WTC11 (cell line): Measurements from ENCODE around the gene DDC. TPM values are rescaled to one million over a fixed set of nuclear protein-coding genes. Genes with fewer than 3 reads are reported as not detected.

ENCODE experiments used
- ATAC-seq: fragments of 200-7000 bp; cut with Tn5 transposase; 2 replicates; pipeline ENCODE4 v1.10.0; 2021; ENCODE audit warnings: mild to moderate bottlenecking, moderate library complexity
- CTCF ChIA-PET: fragments of 300-600 bp; sonication (Branson Sonifier 250); formaldehyde crosslinking; loops from one replicate; lab custom pipeline; 2021; ENCODE audit warnings: antibody characterized with exemption; lab: Charles Lee
- POLR2A ChIA-PET: fragments of 350-600 bp; sonication (Branson Sonifier 250); formaldehyde crosslinking; loops from one replicate; lab custom pipeline; 2021; ENCODE audit warnings: antibody characterized with exemption; lab: Charles Lee
- DNase-seq: peaks from one replicate; pipeline ENCODE4 v3.0.0; 2021; ENCODE audit warnings: low spot score
- H3K27ac Mint-ChIP-seq: 2 replicates; pipeline ENCODE4 v1.8.0; 2021; ENCODE audit warnings: mixed read lengths
- H3K27me3 Mint-ChIP-seq: 2 replicates; pipeline ENCODE4 v1.8.0; 2021; ENCODE audit warnings: low read depth, mild to moderate bottlenecking, moderate library complexity, mixed read lengths
- H3K36me3 Mint-ChIP-seq: 2 replicates; pipeline ENCODE4 v1.8.0; 2021; ENCODE audit warnings: mixed read lengths
- H3K4me1 Mint-ChIP-seq: 2 replicates; pipeline ENCODE4 v1.8.0; 2022; ENCODE audit warnings: mixed read lengths
- H3K4me3 Mint-ChIP-seq: 2 replicates; pipeline ENCODE4 v1.8.0; 2021; ENCODE audit warnings: mild to moderate bottlenecking, moderate library complexity, mixed read lengths
- H3K9me3 Mint-ChIP-seq: 2 replicates; pipeline ENCODE4 v1.8.0; 2021; ENCODE audit warnings: mixed read lengths
- ATF2 ChIP-seq: sonication (generic); formaldehyde crosslinking; IDR thresholded peaks from 2 replicates; pipeline ENCODE4 v1.8.1; 2022; ENCODE audit warnings: low read depth, missing genetic modification reagents, borderline replicate concordance
- ATF3 ChIP-seq: sonication (generic); formaldehyde crosslinking; conservative IDR thresholded peaks from 2 replicates; pipeline ENCODE4 v1.8.1; 2022; ENCODE audit warnings: mild to moderate bottlenecking, missing genetic modification reagents
- ELF4 ChIP-seq: sonication (generic); formaldehyde crosslinking; IDR thresholded peaks from 2 replicates; pipeline ENCODE4 v1.8.1; 2022; ENCODE audit warnings: low read depth, mild to moderate bottlenecking, moderate library complexity, missing genetic modification reagents
- EMX1 ChIP-seq: fragments of 250-450 bp; sonication (Bioruptor Pico); IDR thresholded peaks from 2 replicates; pipeline ENCODE4 v1.8.0; 2021; ENCODE audit warnings: mild to moderate bottlenecking
- FOXK1 ChIP-seq: sonication (generic); formaldehyde crosslinking; IDR thresholded peaks from 2 replicates; pipeline ENCODE4 v1.8.0; 2022; ENCODE audit warnings: mild to moderate bottlenecking, moderate library complexity, missing genetic modification reagents
- FOXP1 ChIP-seq: sonication (generic); formaldehyde crosslinking; IDR thresholded peaks from 2 replicates; pipeline ENCODE4 v1.8.0; 2022; ENCODE audit warnings: missing genetic modification reagents, mild to moderate bottlenecking, moderate library complexity, borderline replicate concordance
- GRHL2 ChIP-seq: fragments of 250-450 bp; sonication (Bioruptor Pico); IDR thresholded peaks from 2 replicates; pipeline ENCODE4 v1.8.0; 2022; ENCODE audit warnings: mild to moderate bottlenecking, moderate library complexity; ENCODE audit not compliant: insufficient replicate concordance, severe bottlenecking
- IRF2 ChIP-seq: sonication (generic); formaldehyde crosslinking; IDR thresholded peaks from 2 replicates; pipeline ENCODE4 v1.8.0; 2022; ENCODE audit warnings: low read depth, missing genetic modification reagents, borderline replicate concordance
- MAX ChIP-seq: sonication (generic); formaldehyde crosslinking; IDR thresholded peaks from 2 replicates; pipeline ENCODE4 v1.8.0; 2022; ENCODE audit warnings: mild to moderate bottlenecking, missing genetic modification reagents
- MXD4 ChIP-seq: fragments of 250-450 bp; sonication (Bioruptor Pico); IDR thresholded peaks from 2 replicates; pipeline ENCODE4 v1.8.0; 2021; ENCODE audit warnings: mild to moderate bottlenecking, moderate library complexity, borderline replicate concordance
- MYBL2 ChIP-seq: sonication (generic); formaldehyde crosslinking; IDR thresholded peaks from 2 replicates; pipeline ENCODE4 v1.8.1; 2023; ENCODE audit warnings: mild to moderate bottlenecking, moderate library complexity, missing genetic modification reagents
- NR3C1 ChIP-seq: sonication (generic); formaldehyde crosslinking; conservative IDR thresholded peaks from 2 replicates; pipeline ENCODE4 v1.8.1; 2023; ENCODE audit warnings: low read depth, mild to moderate bottlenecking, missing genetic modification reagents
- OVOL2 ChIP-seq: fragments of 250-450 bp; sonication (Bioruptor Pico); IDR thresholded peaks from 2 replicates; pipeline ENCODE4 v1.9.0; 2021; ENCODE audit warnings: mild to moderate bottlenecking, borderline replicate concordance
- PRDM15 ChIP-seq: sonication (generic); formaldehyde crosslinking; IDR thresholded peaks from 2 replicates; pipeline ENCODE4 v1.8.0; 2022; ENCODE audit warnings: missing genetic modification reagents
- RELA ChIP-seq: sonication (generic); formaldehyde crosslinking; IDR thresholded peaks from 2 replicates; pipeline ENCODE4 v1.8.1; 2022; ENCODE audit warnings: missing genetic modification reagents, mild to moderate bottlenecking, borderline replicate concordance
- TEAD4 ChIP-seq: sonication (generic); formaldehyde crosslinking; IDR thresholded peaks from 2 replicates; pipeline ENCODE4 v1.8.0; 2022; ENCODE audit warnings: mild to moderate bottlenecking, missing genetic modification reagents
- TP53 ChIP-seq: sonication (generic); formaldehyde crosslinking; IDR thresholded peaks from 2 replicates; pipeline ENCODE4 v1.8.1; 2023; ENCODE audit warnings: mild to moderate bottlenecking, missing genetic modification reagents
- ZNF121 ChIP-seq: sonication (generic); formaldehyde crosslinking; IDR thresholded peaks from 2 replicates; pipeline ENCODE4 v1.8.0; 2023; ENCODE audit warnings: missing genetic modification reagents
- ZNF512 ChIP-seq: sonication (generic); formaldehyde crosslinking; IDR thresholded peaks from 2 replicates; pipeline ENCODE4 v1.8.1; 2022; ENCODE audit warnings: missing genetic modification reagents, borderline replicate concordance
- total RNA-seq: library from RNA; stranded (reverse); gene quantifications from 3 replicates; pipeline ENCODE4 v1.2.3, GENCODE V29; 2021

DDC gene
- total RNA-seq, 1 experiment from 2014 or later = not detected

GRCh38 chr7:50599385-50599784 is 34.2 kb upstream of the DDC start:
- ATAC-seq = no peak
- CTCF ChIA-PET = interaction anchor here (0.7 kb wide), 1 partner anchor 80 kb away, joined by 3 read pairs; no protein-coding TSS in a partner anchor
- H3K27me3 Mint-ChIP-seq = no peaks in the 10 kb centered on the region
- H3K4me1 Mint-ChIP-seq = peaks cover 19% of the 10 kb centered on the region
- H3K9me3 Mint-ChIP-seq = no peaks in the 10 kb centered on the region
- H3K4me3 Mint-ChIP-seq = no peak overlapping the region
- H3K27ac Mint-ChIP-seq = 0 out of 2 replicates have a peak overlapping the region, but pooled peaks have one; percentile 17
- POLR2A ChIA-PET = interaction anchor here (0.6 kb wide), 1 partner anchor 778 kb away, joined by 5 read pairs; no protein-coding TSS in a partner anchor
- peaks cover 21% of the 10 kb centered on the region for H3K36me3 Mint-ChIP-seq
- TF ChIP-seq ZNF121 (CRISPR knock-in tag) (no peak), IRF2 (CRISPR knock-in tag) (no peak), FOXP1 (no peak), RELA (CRISPR knock-in tag) (no peak), MXD4 (CRISPR knock-in tag) (no peak), ATF2 (CRISPR knock-in tag) (no peak), TP53 (CRISPR knock-in tag) (no peak), ATF3 (CRISPR knock-in tag) (no peak), ZNF512 (no peak)
- no peak for DNase-seq

GRCh38 chr7:50598460-50599343 is 33.5 kb upstream of the DDC start:
- ATAC-seq (no peak), DNase-seq (no peak)
- Mint-ChIP-seq H3K36me3 (peaks cover 24% of the 10 kb centered on the region), H3K9me3 (no peaks in the 10 kb centered on the region), H3K4me3 (no peak overlapping the region)
- POLR2A ChIA-PET = interaction anchor here (0.6 kb wide), 1 partner anchor 778 kb away, joined by 5 read pairs; no protein-coding TSS in a partner anchor
- TF ChIP-seq TP53 (CRISPR knock-in tag) = no peak
- no peak for TF ChIP-seq ELF4 (CRISPR knock-in tag)
- TF ChIP-seq OVOL2 = no peak
- no peak for TF ChIP-seq ATF2 (CRISPR knock-in tag)
- TF ChIP-seq, all 79 proteins: peak for 0
- CTCF ChIA-PET = interaction anchor here (1.1 to 1.8 kb wide), 2 partner anchors 393 to 562 kb away, joined by 3 to 6 read pairs; no protein-coding TSS in a partner anchor
- 0 out of 2 replicates have a peak overlapping the region, but pooled peaks have one; percentile 17 for H3K27ac Mint-ChIP-seq
- no peaks in the 10 kb centered on the region for H3K27me3 Mint-ChIP-seq
- H3K4me1 Mint-ChIP-seq = peaks cover 19% of the 10 kb centered on the region

- Mint-ChIP-seq H3K27ac (no peak overlapping the region), H3K4me1 (no peaks in the 10 kb centered on the region), H3K4me3 (no peak overlapping the region), H3K9me3 (no peaks in the 10 kb centered on the region), H3K27me3 (no peaks in the 10 kb centered on the region), H3K36me3 (peaks cover 37% of the 10 kb centered on the region)
- ATAC-seq = no peak
- ChIA-PET CTCF (interaction anchor here (1.1 to 1.8 kb wide), 2 partner anchors 37 to 564 kb away, joined by 3 to 6 read pairs; no protein-coding TSS in a partner anchor), POLR2A (no interaction called here)
- no peak for DNase-seq
- TF ChIP-seq FOXK1 (CRISPR knock-in tag) (no peak), EMX1 (CRISPR knock-in tag) (no peak), PRDM15 (CRISPR knock-in tag) (no peak), NR3C1 (CRISPR knock-in tag) (no peak), TEAD4 (no peak), RELA (CRISPR knock-in tag) (no peak), GRHL2 (CRISPR knock-in tag) (no peak), ATF2 (CRISPR knock-in tag) (no peak), MAX (CRISPR knock-in tag) (no peak), MYBL2 (CRISPR knock-in tag) (no peak)
Measured at GRCh38 chr7:50596484-50596883, 31.3 kb upstream of the DDC start.
